GM19193 (cell line): ENCODE measurements around the gene IFNLR1.

ENCODE experiments used
- POLR2A ChIP-seq: IDR thresholded peaks from 4 replicates; pipeline ENCODE4 v1.6.1; 2011; ENCODE audit not compliant: insufficient read depth, insufficient read length; ENCODE audit errors: extremely low read depth

Gene IFNLR1

GRCh38 chr1:24104854-24105253 lies 82.2 kb downstream of the IFNLR1 start:
- no peak for TF ChIP-seq POLR2A
